ENCODE data around the gene SPSB1.

DNA sequence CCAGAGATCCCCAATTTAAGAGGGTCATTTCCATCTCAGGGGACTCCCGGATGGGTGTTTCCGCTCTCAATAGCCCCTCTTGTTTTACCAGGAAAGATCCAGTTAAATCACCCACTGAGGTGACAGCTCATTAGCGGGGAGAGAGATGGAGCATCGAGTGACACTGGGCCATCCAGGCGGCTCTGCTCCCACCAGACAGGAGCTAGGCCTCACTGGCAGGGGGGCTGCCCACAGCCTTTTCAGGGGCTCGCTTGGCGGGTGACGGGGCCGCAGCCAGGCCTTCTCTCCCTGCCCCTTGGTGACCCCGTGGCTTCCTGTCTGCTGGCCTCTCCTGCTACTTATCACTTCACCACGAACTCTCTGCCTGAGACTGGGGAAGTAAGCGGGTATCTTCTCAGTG lies 26.7 kb upstream of the SPSB1 start:
- TF ChIP-seq, protein P1, sequence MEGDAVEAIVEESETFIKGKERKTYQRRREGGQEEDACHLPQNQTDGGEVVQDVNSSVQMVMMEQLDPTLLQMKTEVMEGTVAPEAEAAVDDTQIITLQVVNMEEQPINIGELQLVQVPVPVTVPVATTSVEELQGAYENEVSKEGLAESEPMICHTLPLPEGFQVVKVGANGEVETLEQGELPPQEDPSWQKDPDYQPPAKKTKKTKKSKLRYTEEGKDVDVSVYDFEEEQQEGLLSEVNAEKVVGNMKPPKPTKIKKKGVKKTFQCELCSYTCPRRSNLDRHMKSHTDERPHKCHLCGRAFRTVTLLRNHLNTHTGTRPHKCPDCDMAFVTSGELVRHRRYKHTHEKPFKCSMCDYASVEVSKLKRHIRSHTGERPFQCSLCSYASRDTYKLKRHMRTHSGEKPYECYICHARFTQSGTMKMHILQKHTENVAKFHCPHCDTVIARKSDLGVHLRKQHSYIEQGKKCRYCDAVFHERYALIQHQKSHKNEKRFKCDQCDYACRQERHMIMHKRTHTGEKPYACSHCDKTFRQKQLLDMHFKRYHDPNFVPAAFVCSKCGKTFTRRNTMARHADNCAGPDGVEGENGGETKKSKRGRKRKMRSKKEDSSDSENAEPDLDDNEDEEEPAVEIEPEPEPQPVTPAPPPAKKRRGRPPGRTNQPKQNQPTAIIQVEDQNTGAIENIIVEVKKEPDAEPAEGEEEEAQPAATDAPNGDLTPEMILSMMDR (optimal IDR thresholded peaks at IDR 0.05 in 1 of 3, IDR thresholded peaks at IDR 0.05 in 1 of 3, conservative IDR thresholded peaks at IDR 0.05 in 1 of 3; ENCODE audit: extremely low read depth in 1 of 3, insufficient read depth in 2 of 3, low read length in 3 of 3): no peak
- TF ChIP-seq EZH2 (IDR thresholded peaks at IDR 0.05; ENCODE audit: low read length): no peak

Data from keratinocyte (primary cell).